Natural killer cell (primary cell): ENCODE data around the gene MUC2. TPM values are rescaled to one million over a fixed set of nuclear protein-coding genes. Genes with fewer than 3 reads are reported as not detected.

Source experiments
- ATAC-seq, 3 donors: fragments of 150-1000 bp in 2 of 3; fragments of 200-7000 bp in 1 of 3; cut with Tn5 transposase; 1 replicate in 1 of 3; 2 replicates in 2 of 3; pipeline ENCODE4 v1.10.0; 2021; ENCODE audit warnings: mild to moderate bottlenecking in 2 of 3, moderate library complexity in 2 of 3
- DNase-seq, 2 donors: peaks; one replicate each; pipeline versions ENCODE4 v3.0.0 to v3.0.0-alpha.2; 2013 to 2021; ENCODE audit warnings: mixed read lengths in 1 of 2
- H3K27ac ChIP-seq: one replicate; pipeline ENCODE4 v1.5.1; 2013; ENCODE audit warnings: mild to moderate bottlenecking, low read length
- H3K27me3 ChIP-seq: one replicate; pipeline ENCODE4 v1.6.1; 2013; ENCODE audit warnings: low read length; ENCODE audit not compliant: control insufficient read depth, insufficient read depth
- H3K36me3 ChIP-seq: one replicate; pipeline ENCODE4 v1.6.1; 2013; ENCODE audit warnings: low read length; ENCODE audit not compliant: control insufficient read depth, insufficient read depth
- H3K4me1 ChIP-seq: one replicate; pipeline ENCODE4 v1.6.1; 2013; ENCODE audit warnings: low read length; ENCODE audit not compliant: control insufficient read depth, insufficient read depth
- H3K4me3 ChIP-seq: one replicate; pipeline ENCODE4 v1.5.1; 2013; ENCODE audit warnings: low read length
- H3K9me3 ChIP-seq: one replicate; pipeline ENCODE4 v1.6.1; 2013; ENCODE audit warnings: low read length; ENCODE audit not compliant: control insufficient read depth, insufficient read depth
- H3K27ac Mint-ChIP-seq, 2 donors: one replicate each; pipeline ENCODE4 v1.8.0; 2022; ENCODE audit warnings: mild to moderate bottlenecking in 2 of 2, mixed read lengths in 2 of 2, moderate library complexity in 1 of 2
- H3K27me3 Mint-ChIP-seq, 2 donors: one replicate each; pipeline ENCODE4 v1.8.0; 2022; ENCODE audit warnings: low read depth in 2 of 2, mixed read lengths in 2 of 2
- H3K36me3 Mint-ChIP-seq: one replicate; pipeline ENCODE4 v1.8.0; 2022; ENCODE audit warnings: mixed read lengths
- H3K4me1 Mint-ChIP-seq, 2 donors: one replicate each; pipeline ENCODE4 v1.8.0; 2022; ENCODE audit warnings: mixed read lengths in 2 of 2
- H3K4me3 Mint-ChIP-seq: one replicate; pipeline ENCODE4 v1.8.0; 2022; ENCODE audit warnings: mild to moderate bottlenecking, moderate library complexity, mixed read lengths
- H3K9me3 Mint-ChIP-seq, 2 donors: one replicate each; pipeline ENCODE4 v1.8.0; 2022; ENCODE audit warnings: mixed read lengths in 2 of 2
- WGBS: methylation state at CpG from one replicate; pipeline ENCODE4 v1.1.7; 2013; ENCODE audit warnings: missing lambda C conversion rate; ENCODE audit not compliant: insufficient coverage; 5-methylcytosine and 5-hydroxymethylcytosine counted together
- intact Hi-C: fragments of 100-400 bp; cut with micrococcal nuclease; formaldehyde crosslinking; loops from one replicate; pipeline ENCODE4 v1.14.2; 2022
- total RNA-seq, 4 donors: library from RNA; stranded (reverse); fragments of 120-200 nt in 1 of 4; gene quantifications; one replicate each; pipeline versions ENCODE4 v1.2.3 to v1.2.4, GENCODE V29; 2013 to 2022
- TF ChIP-seq, protein P1 (sequence below): fragments of 200-600 bp; IDR thresholded peaks from one replicate; pipeline ENCODE4 v1.8.0; 2022; ENCODE audit warnings: antibody characterized with exemption

Gene MUC2
- total RNA-seq, 3 donors from 2014 or later (not counting 1 experiment from before 2014, with no cell fraction given), result not detected

DNA sequence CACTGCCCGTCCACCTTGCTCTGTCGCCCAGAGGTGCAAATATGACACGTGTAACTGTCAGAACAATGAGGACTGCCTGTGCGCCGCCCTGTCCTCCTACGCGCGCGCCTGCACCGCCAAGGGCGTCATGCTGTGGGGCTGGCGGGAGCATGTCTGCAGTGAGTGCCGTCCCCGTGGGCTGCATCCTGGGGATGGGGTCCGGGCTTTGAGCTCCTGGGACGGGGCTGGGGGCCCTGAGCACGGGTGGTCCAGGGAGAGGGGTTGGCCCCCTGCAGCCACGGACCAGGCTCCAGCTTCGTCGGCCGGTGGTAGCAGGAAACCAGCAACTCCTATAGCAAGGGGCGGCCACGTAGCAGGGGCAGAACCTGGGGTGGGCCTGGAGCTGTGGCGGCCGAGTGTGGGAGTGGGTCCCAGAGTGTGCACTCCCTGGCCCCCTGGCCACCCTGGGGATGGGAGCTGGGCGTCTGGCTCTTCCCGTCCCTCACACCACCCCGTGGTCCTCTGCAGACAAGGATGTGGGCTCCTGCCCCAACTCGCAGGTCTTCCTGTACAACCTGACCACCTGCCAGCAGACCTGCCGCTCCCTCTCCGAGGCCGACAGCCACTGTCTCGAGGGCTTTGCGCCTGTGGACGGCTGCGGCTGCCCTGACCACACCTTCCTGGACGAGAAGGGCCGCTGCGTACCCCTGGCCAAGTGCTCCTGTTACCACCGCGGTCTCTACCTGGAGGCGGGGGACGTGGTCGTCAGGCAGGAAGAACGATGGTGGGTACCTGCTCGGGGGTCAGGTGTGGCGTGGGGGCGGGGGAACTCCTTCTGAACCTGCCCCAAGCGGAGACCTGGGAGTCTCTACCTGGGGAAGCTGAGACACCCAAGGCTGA is 10.1 kb downstream of the MUC2 start:
- Mint-ChIP-seq H3K27me3 (no peaks in the 10 kb centered on the region), H3K4me1 (no peaks in the 10 kb centered on the region), H3K9me3 (no peaks in the 10 kb centered on the region), H3K4me3 (no peak overlapping the region), H3K36me3 (no peaks in the 10 kb centered on the region), H3K27ac (no peak overlapping the region)
- Histone ChIP-seq H3K4me1 (no peaks in the 10 kb centered on the region), H3K9me3 (no peaks in the 10 kb centered on the region), H3K27ac (no peak overlapping the region), H3K36me3 (no peaks in the 10 kb centered on the region), H3K27me3 (no peaks in the 10 kb centered on the region), H3K4me3 (no peak overlapping the region)
- ATAC-seq (no peak), DNase-seq (no peak)
- 64% methylated on average over 49 of the region's 49 CpGs for WGBS
- intact Hi-C loops, result no loop called here
- TF ChIP-seq, protein P1, sequence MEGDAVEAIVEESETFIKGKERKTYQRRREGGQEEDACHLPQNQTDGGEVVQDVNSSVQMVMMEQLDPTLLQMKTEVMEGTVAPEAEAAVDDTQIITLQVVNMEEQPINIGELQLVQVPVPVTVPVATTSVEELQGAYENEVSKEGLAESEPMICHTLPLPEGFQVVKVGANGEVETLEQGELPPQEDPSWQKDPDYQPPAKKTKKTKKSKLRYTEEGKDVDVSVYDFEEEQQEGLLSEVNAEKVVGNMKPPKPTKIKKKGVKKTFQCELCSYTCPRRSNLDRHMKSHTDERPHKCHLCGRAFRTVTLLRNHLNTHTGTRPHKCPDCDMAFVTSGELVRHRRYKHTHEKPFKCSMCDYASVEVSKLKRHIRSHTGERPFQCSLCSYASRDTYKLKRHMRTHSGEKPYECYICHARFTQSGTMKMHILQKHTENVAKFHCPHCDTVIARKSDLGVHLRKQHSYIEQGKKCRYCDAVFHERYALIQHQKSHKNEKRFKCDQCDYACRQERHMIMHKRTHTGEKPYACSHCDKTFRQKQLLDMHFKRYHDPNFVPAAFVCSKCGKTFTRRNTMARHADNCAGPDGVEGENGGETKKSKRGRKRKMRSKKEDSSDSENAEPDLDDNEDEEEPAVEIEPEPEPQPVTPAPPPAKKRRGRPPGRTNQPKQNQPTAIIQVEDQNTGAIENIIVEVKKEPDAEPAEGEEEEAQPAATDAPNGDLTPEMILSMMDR, result no peak

DNA sequence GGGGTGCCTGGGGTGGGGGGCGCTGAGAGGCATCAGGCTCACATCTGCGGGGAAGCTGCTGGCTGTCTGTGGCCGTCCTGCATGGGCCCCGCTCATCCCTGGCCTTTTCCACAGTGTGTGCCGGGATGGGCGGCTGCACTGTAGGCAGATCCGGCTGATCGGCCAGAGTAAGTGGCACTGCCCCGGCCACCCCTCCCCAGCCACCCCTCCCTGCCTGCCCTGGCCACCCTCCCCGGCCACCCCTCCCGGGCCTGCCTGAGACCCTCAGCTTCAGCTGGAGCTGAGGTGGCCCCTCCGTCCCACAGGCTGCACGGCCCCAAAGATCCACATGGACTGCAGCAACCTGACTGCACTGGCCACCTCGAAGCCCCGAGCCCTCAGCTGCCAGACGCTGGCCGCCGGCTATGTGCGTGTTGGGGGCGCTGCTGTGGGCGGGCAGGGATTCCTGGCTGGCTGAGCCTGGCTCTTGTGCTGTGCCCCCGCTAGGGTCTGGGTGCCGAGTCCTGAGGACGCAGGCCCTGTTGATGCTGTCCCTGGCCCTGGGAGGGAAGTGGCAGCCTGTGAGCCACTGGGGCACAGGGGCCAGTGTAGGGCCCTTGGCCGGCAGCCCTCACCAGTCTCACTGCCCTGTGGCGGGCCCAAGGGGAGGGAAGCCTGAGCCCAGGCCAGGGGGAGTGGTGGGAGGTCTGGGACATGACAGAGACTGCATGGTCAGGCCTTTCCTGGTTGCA is 10.9 kb downstream of the MUC2 start:
- no peak overlapping the region for H3K4me3 ChIP-seq
- Mint-ChIP-seq H3K27me3 (no peaks in the 10 kb centered on the region), H3K9me3 (no peaks in the 10 kb centered on the region), H3K4me3 (no peak overlapping the region), H3K36me3 (no peaks in the 10 kb centered on the region), H3K27ac (no peak overlapping the region), H3K4me1 (no peaks in the 10 kb centered on the region)
- no peaks in the 10 kb centered on the region for H3K36me3 ChIP-seq
- intact Hi-C loops, result no loop called here
- no peak for DNase-seq
- H3K9me3 ChIP-seq, result no peaks in the 10 kb centered on the region
- H3K27me3 ChIP-seq, result no peaks in the 10 kb centered on the region
- WGBS, result 92% methylated on average over 26 of the region's 26 CpGs
- H3K27ac ChIP-seq, result no peak overlapping the region
- no peaks in the 10 kb centered on the region for H3K4me1 ChIP-seq
- ATAC-seq, result no peak
- TF ChIP-seq, protein P1, result no peak

GRCh38 chr11:1086171-1087102 is 11.8 kb downstream of the MUC2 start:
- DNase-seq, result no peak
- Histone ChIP-seq H3K9me3 (no peaks in the 10 kb centered on the region), H3K27ac (no peak overlapping the region), H3K27me3 (no peaks in the 10 kb centered on the region), H3K4me1 (no peaks in the 10 kb centered on the region), H3K36me3 (no peaks in the 10 kb centered on the region), H3K4me3 (no peak overlapping the region)
- Mint-ChIP-seq H3K36me3 (no peaks in the 10 kb centered on the region), H3K27ac (no peak overlapping the region), H3K4me1 (no peaks in the 10 kb centered on the region), H3K9me3 (no peaks in the 10 kb centered on the region), H3K27me3 (no peaks in the 10 kb centered on the region), H3K4me3 (no peak overlapping the region)
- no peak for ATAC-seq
- TF ChIP-seq, protein P1, result no peak
- WGBS, result 87% methylated on average over 31 of the region's 31 CpGs
- intact Hi-C loops, result no loop called here
